ENCODE data around the gene ROPN1L. TPM values are rescaled to one million over a fixed set of nuclear protein-coding genes. Genes with fewer than 3 reads are reported as not detected.

Gene ROPN1L
- polyA plus RNA-seq, 3 donors: 1.5 to 2.1 (median 1.9) TPM

DNA sequence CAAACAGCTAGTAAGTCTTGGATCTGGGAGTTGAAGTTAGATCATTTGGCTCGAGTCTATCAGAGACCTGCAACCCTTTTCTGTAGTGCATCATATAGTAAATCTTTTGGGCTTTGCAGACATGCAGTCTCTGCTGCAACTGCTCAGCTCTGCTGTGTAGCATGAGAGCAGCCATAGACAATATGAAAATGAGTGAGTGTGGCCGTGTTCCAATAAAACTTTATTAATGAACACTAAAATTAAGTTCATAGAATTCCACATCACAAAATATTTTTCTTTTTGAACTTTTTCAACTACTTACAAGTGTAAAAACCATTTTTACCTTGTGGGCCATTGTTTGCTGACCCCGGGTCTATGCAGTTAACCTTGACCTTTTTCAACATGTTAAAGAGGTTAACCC lies 35.2 kb downstream of the ROPN1L start:
- Histone ChIP-seq H4K20me1 (ENCODE audit: insufficient read depth, low read length) (no peaks in the 10 kb centered on the region), H3K27me3 (ENCODE audit: control insufficient read depth in 2 of 2, insufficient read depth in 2 of 2, low read length in 2 of 2) (no peaks in the 10 kb centered on the region), H3K4me3 (replicated peaks in 1 of 3; ENCODE audit: low read depth in 2 of 3, low read length in 3 of 3) (no peak overlapping the region), H3K4me2 (replicated peaks; ENCODE audit: extremely low read depth, low read length, poor library complexity, severe bottlenecking) (no peak overlapping the region), H3K9ac (ENCODE audit: insufficient read depth, low read length, poor library complexity, severe bottlenecking) (no peak overlapping the region), H3K4me1 (ENCODE audit: control insufficient read depth in 1 of 2, insufficient read depth in 2 of 2, low read length in 2 of 2) (no peaks in the 10 kb centered on the region), H2AFZ (ENCODE audit: insufficient read depth, low read depth, low read length, poor library complexity, severe bottlenecking) (no peak overlapping the region), H3K79me2 (ENCODE audit: insufficient read depth, low read length) (no peaks in the 10 kb centered on the region), H3K36me3 (replicated peaks in 1 of 2; ENCODE audit: control insufficient read depth in 1 of 2, insufficient read depth in 2 of 2, low read length in 2 of 2) (no peaks in the 10 kb centered on the region), H3K27ac (ENCODE audit: low read depth in 1 of 2, low read length in 2 of 2) (no peak overlapping the region), H3K9me3 (replicated peaks in 1 of 2; ENCODE audit: control insufficient read depth in 1 of 2, insufficient read depth in 1 of 2, low read length in 2 of 2) (peaks cover 5 to 12% of the 10 kb centered on the region in 2 donors)
- intact Hi-C loops (cut with micrococcal nuclease): no loop called here
- no peak for DNase-seq
- peaks cover 0 to 14% (median 11%) of the 10 kb centered on the region in 7 donors for H3K9me3 Mint-ChIP-seq
- H3K36me3 Mint-ChIP-seq: no peaks in the 10 kb centered on the region
- peaks cover 0 to 2% (median 0%) of the 10 kb centered on the region in 3 donors for H3K27me3 Mint-ChIP-seq (ENCODE audit: low read depth in 3 of 3)
- no peak overlapping the region for H3K4me3 Mint-ChIP-seq
- 96% methylated on average over 3 of the region's 3 CpGs for WGBS (ENCODE audit: insufficient coverage)
- peaks cover 2% of the 10 kb centered on the region for H3K4me1 Mint-ChIP-seq
- TF ChIP-seq, protein P1, sequence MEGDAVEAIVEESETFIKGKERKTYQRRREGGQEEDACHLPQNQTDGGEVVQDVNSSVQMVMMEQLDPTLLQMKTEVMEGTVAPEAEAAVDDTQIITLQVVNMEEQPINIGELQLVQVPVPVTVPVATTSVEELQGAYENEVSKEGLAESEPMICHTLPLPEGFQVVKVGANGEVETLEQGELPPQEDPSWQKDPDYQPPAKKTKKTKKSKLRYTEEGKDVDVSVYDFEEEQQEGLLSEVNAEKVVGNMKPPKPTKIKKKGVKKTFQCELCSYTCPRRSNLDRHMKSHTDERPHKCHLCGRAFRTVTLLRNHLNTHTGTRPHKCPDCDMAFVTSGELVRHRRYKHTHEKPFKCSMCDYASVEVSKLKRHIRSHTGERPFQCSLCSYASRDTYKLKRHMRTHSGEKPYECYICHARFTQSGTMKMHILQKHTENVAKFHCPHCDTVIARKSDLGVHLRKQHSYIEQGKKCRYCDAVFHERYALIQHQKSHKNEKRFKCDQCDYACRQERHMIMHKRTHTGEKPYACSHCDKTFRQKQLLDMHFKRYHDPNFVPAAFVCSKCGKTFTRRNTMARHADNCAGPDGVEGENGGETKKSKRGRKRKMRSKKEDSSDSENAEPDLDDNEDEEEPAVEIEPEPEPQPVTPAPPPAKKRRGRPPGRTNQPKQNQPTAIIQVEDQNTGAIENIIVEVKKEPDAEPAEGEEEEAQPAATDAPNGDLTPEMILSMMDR (IDR thresholded peaks at IDR 0.05): no peak
- no peak overlapping the region for H3K27ac Mint-ChIP-seq

DNA sequence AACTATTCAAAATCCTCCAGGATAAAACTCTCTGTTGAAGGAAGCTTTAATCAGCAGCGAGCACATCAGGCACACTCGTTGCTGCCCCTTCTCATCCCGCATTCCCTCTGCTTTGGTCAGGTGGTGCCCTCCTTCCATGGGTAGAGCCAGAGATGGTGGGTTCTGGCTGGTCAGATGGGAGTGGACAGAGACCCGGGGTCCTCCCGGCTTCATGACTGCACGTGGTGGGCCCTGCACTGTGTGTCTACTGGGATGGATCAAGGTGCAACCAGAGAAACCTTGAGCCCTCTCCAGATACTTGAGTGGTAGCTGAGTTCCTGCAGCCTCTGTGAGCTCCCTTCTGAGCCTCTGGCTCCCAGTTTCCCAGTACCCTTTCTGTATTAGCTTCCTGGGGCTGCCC lies 36.3 kb downstream of the ROPN1L start:
- Histone ChIP-seq H3K36me3 (replicated peaks in 1 of 2; ENCODE audit: control insufficient read depth in 1 of 2, insufficient read depth in 2 of 2, low read length in 2 of 2) (no peaks in the 10 kb centered on the region), H3K9me3 (replicated peaks in 1 of 2; ENCODE audit: control insufficient read depth in 1 of 2, insufficient read depth in 1 of 2, low read length in 2 of 2) (peaks cover 5 to 12% of the 10 kb centered on the region in 2 donors), H3K27me3 (ENCODE audit: control insufficient read depth in 2 of 2, insufficient read depth in 2 of 2, low read length in 2 of 2) (no peaks in the 10 kb centered on the region), H4K20me1 (ENCODE audit: insufficient read depth, low read length) (no peaks in the 10 kb centered on the region), H3K79me2 (ENCODE audit: insufficient read depth, low read length) (no peaks in the 10 kb centered on the region), H3K4me3 (replicated peaks in 1 of 3; ENCODE audit: low read depth in 2 of 3, low read length in 3 of 3) (no peak overlapping the region), H3K9ac (ENCODE audit: insufficient read depth, low read length, poor library complexity, severe bottlenecking) (no peak overlapping the region), H2AFZ (ENCODE audit: insufficient read depth, low read depth, low read length, poor library complexity, severe bottlenecking) (no peak overlapping the region), H3K4me1 (ENCODE audit: control insufficient read depth in 1 of 2, insufficient read depth in 2 of 2, low read length in 2 of 2) (no peaks in the 10 kb centered on the region), H3K4me2 (replicated peaks; ENCODE audit: extremely low read depth, low read length, poor library complexity, severe bottlenecking) (no peak overlapping the region), H3K27ac (ENCODE audit: low read depth in 1 of 2, low read length in 2 of 2) (no peak overlapping the region)
- peaks cover 0 to 2% (median 0%) of the 10 kb centered on the region in 3 donors for H3K27me3 Mint-ChIP-seq (ENCODE audit: low read depth in 3 of 3)
- no peak overlapping the region for H3K27ac Mint-ChIP-seq
- DNase-seq: no peak
- no peak overlapping the region for H3K4me3 Mint-ChIP-seq
- peaks cover 2% of the 10 kb centered on the region for H3K4me1 Mint-ChIP-seq
- WGBS (ENCODE audit: insufficient coverage): 96% methylated on average over 4 of the region's 6 CpGs
- no peaks in the 10 kb centered on the region for H3K36me3 Mint-ChIP-seq
- TF ChIP-seq, protein P1 (IDR thresholded peaks at IDR 0.05): no peak
- peaks cover 0 to 14% (median 11%) of the 10 kb centered on the region in 7 donors for H3K9me3 Mint-ChIP-seq
- intact Hi-C loops (cut with micrococcal nuclease): no loop called here

Data from CD14-positive monocyte (primary cell).